ENCODE measurements around the gene DNMT3A.

Gene DNMT3A

DNA sequence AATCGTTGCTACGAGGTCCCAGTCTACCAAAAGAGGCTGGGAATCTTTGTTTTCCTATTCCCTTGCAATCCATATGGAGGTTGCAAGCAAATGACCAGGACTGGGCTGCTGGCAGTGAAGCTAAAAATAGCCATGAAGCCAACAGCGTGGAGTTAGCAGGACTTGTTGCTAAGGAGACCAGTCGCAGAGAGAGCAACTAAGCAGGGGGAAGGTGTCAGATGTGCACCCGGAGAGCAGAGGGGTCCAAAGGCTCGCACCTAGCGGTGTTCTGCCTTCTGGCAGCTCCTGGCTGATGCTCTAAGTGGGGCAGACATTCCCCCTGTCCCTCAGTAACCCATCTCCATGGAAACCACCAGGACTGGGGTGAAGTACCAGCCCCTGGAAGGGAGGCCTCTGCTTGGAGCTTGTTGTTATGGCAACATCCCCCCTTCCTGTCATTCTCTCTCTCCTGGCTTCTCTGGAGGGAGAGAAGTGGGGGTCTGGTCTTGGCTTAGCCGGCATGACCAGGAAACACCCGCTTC is 84.6 kb downstream of the DNMT3A start:
- no peak for DNase-seq (ENCODE audit: low read depth)

GRCh38 chr2:25256488-25256875 is 85.2 kb downstream of the DNMT3A start:
- no peak for DNase-seq (ENCODE audit: low read depth)

DNA sequence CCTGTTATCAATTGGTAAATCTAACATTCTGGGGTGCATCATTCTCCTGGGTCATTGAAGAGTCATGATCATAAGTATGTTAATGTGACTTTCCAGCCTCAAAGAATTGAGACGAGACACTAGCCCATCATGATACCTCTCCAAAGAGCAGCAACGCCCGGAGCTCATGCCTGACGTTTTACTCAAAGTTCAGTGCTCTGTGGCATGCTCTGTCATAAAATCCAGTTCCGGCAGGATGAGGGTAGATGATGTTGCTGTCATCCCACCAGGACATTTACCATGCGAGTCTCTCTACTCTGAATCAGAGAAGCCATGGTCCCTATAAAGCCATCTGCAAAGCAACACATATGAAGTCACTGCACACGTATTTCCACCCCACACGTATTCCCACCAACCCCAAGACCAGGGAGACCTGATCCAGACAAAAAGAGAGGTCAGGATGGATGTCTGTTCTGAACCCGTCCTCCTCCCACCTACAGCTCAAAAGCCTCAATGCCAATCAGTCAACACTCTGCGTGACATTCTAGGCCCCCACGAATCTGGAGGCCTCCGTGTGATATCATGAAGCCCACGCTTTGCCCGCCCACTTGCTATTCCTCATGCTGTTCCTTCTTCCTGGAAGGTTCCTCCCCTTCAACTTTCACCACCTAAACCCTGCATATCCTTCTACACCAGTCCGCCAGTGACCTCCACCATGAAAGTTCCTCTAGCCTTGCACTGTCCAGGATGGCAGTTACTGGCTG is 85.8 kb downstream of the DNMT3A start:
- DNase-seq (ENCODE audit: low read depth): no peak

DNA sequence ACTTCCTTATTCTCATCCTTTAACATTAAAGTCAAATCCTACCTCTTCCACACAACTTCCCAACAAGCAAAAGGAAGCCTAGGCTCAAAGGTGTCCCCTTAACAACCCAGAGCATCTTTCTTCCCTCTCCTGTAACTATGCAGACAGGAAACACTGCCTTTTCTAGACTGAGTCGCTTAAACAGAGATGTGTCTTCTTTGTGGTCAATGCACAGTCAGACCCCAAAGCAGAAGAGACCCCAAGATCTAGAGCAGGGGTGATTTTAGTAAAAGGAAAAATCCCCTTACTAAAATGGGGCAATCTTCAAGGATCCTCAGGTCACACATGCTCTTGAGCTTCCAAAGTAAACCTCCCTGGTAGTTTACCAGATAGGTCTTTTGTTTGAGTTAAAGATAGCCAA is 86.8 kb downstream of the DNMT3A start:
- DNase-seq (ENCODE audit: low read depth): no peak

GRCh38 chr2:25253153-25253626 is 88.5 kb downstream of the DNMT3A start:
- no peak for DNase-seq (ENCODE audit: low read depth)

DNA sequence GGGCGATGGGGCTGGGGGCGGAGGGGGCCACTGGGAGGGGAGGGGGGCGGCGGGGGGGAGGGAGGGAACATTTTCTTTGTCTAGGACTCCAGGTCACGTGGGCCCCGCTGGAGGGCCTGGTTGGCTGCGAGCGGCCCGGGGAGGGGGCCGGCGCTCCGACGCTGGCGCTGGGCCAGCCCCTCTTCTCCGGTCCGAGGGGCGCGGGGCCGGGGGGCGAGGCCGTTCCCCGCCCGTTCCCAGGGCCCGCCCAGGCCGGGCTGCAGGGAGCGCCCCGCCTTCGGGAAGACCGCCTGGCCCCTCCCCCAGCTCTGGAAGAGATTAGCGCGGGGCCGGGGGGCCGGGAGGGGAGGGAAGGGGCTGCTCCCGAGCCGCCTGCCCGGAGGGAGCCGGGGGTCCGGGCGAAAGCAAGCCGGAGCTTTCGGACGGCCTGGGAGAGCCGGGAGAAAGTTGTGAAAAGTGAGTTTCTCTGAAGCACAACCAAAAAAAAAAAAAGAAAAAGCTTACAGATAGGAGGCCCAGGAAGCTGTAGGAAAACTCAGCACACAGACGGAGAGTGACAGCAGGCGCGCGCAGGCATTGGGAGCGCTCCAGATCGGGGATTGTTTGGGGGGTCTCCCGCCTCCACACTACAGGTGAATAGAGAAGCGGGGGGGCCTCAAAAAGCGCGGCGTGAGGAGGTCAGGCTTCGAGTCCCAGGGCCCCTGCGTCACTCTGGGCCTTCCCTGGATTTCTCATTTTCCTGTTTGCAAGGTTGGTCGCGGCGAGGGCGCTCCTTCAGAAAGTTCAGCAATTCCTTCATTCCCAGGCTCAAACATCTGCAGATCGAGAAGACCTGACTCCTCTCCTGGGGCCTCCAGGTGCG is 89.2 kb downstream of the DNMT3A start:
- no peak for DNase-seq (ENCODE audit: low read depth)

- no peak for DNase-seq (ENCODE audit: low read depth)
Observed at GRCh38 chr2:25251422-25252273, 90.1 kb downstream of the DNMT3A start.

DNA sequence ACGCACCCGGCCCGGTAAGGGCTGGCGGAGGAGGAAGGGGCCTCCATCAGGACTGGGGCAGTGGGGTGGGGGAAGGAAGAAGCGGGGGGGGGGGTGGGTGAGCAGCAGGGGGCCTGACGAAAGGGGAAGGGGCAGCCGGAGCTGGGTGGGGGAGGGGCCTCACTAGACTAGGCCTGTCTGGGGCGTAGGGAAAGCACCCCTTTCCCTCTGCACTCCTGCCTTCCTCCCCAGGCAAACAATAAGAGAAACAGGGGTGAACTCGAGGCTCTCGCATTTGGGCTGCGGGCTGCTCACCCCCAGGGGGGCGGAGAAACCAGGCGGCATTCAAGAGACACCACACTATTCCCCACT is 90.7 kb downstream of the DNMT3A start:
- DNase-seq (ENCODE audit: low read depth): no peak

DNA sequence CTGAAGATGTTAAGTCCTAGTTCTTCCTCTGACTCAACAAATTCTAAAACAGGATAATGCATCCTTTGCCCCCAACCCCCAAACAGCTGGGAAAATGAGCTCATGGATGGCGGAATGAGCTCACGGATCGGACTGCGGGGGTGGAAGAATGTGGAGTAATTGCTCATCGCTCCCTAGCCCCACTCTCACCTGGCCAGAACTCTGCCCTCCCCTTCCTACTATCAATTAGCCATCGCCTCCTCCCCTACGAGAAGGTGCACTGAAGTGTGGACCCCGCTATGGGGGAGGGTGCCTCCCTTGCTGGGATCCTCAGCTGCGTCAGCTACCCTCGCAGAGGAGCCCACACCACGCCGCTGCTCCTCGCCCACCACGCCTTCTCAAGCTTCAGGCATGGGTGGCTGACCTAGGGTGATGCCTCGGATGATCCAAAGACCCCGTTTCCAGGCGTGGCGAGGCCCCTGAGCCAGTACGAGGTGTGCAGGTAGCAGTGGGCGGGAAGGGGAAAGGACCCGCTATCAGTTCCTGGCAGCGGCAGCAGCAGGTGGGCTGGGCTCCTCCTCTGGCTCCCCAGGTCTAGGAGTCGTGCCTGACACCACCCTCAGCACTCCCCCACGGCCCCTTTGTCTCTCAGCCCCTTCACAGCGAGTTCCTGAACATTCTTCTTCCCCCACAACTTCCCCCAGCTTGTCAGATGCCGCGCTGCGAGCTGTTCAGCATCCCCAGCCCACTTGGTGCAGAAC is 91.2 kb downstream of the DNMT3A start:
- no peak for DNase-seq (ENCODE audit: low read depth)

GRCh38 chr2:25249785-25250184 is 91.9 kb downstream of the DNMT3A start:
- no peak for DNase-seq (ENCODE audit: low read depth)

- DNase-seq (ENCODE audit: low read depth): no peak
Observed at GRCh38 chr2:25247792-25248512, 93.8 kb downstream of the DNMT3A start.

DNA sequence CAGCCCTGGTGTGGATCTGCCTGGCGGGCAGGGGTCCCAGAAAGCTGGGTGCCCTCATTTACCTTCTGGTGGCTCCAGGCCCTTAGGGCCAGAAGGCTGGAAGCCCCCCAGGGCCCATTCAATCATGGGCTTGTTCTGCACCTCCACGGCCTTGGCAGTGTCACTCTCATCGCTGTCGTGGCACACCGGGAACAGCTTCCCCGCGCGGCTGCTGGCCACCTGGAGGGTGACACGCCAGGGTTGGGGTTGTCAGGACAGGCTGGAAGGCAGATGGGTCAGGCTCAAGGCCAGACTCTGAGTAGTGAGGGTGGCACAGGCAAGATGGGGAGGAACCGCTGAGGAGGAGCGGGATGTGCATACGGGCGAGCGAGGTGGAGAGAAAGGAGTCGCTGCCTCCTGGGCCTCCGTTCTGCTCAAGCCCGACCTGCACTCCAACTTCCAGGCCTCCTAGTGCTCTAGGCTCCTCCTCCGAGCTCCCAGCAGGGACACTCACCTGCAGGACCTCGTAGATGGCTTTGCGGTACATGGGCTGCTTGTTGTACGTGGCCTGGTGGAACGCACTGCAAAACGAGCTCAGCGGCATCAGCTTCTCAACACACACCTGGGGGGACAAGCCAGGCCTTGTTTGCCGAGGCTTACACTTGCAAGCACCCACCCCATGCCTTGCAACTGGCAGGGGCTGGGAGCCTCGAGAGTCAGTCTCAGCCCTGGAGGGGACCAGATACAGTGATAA is 95.0 kb downstream of the DNMT3A start:
- DNase-seq (ENCODE audit: low read depth): no peak

GRCh38 chr2:25246001-25246400 is 95.7 kb downstream of the DNMT3A start:
- DNase-seq (ENCODE audit: low read depth): no peak

- no peak for DNase-seq (ENCODE audit: low read depth)
Observed at GRCh38 chr2:25245141-25245540, 96.6 kb downstream of the DNMT3A start.

DNA sequence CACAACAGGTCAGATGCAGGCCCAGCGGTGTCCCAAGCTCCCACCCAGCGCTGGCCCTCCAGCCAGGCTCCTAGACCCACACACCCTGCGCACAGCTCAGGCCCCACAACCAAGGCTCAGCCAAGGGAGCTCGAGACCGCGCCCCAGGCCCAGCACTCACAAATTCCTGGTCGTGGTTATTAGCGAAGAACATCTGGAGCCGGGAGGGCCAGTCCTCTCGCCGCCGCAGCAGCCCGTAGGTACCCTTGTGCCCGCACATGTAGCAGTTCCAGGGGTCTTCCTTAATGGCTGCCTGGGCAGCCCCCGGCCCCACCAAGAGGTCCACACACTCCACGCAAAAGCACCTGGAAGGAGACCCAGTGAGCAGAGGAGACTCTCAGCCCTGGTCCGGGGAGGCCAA is 97.7 kb downstream of the DNMT3A start:
- DNase-seq (ENCODE audit: low read depth): no peak

DNA sequence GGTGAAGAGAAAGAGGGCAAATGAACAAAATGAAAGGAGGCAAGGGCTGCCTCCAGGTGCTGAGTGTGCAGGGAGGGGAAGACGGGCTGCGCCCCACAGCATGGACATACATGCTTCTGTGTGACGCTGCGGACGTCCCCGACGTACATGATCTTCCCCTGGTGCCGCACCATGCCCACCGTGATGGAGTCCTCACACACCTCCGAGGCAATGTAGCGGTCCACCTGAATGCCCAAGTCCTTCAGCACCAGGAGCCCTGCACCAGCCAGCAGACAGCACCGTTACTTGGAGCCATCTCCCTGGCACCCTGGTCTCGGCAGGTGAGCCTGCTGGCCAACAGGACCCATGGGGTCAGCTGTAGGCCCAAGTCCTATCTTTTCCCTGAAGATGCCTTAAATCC is 100.3 kb downstream of the DNMT3A start:
- DNase-seq (ENCODE audit: low read depth): no peak

DNA sequence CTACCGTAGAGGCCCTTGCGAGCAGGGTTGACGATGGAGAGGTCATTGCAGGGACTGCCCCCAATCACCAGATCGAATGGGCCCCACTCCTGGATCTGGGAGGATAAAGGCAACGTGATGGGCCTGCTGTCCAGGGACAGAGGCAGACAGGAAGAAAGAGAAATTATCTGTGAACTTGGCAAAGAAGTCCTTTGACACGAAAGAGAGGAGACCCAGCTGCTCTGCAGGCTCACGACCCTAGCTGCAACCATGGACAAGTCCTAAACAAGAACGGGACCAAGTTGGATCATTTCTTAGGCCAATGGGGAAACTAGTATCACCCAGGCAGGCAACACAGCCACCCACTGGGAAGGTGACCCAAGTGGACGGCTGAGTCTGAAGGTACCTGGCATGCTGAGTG is 101.1 kb downstream of the DNMT3A start:
- no peak for DNase-seq (ENCODE audit: low read depth)

- DNase-seq (ENCODE audit: low read depth): no peak
Observed at GRCh38 chr2:25238920-25239319, 102.8 kb downstream of the DNMT3A start.

GRCh38 chr2:25237764-25238163 is 104.0 kb downstream of the DNMT3A start:
- no peak for DNase-seq (ENCODE audit: low read depth)

DNA sequence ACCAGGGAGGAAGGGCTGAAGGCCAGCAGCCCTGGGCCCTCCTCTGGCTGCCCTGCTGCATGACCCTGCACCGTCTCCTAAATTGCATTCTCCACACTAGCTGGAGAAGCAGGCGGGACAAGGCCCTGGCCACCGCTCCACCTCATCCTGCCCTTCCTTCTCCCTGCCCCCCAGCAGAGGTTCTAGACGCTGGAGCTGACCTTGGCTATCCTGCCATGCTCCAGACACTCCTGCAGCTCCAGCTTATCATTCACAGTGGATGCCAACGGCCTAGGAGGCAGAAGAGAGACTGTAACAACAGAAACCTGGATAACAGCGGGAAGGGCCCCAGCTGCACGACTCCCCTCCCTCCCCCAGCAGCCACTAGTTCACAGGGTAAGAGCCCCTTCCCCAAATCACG is 105.0 kb downstream of the DNMT3A start:
- no peak for DNase-seq (ENCODE audit: low read depth)
